Large intestine (tissue), 3 donors: ENCODE measurements around the gene NYAP1. TPM values are rescaled to one million over a fixed set of nuclear protein-coding genes. Genes with fewer than 3 reads are reported as not detected.
"Not testable (repeated sequence)": the region's sequence is repeated elsewhere in the genome, so short reads cannot be mapped to it uniquely, and the experiment has no call there.

Experiments used
- DNase-seq, 2 donors: peaks; one replicate each; pipeline versions ENCODE4 v3.0.0 to v3.0.0-alpha.2; 2013
- H3K27ac ChIP-seq: one replicate; pipeline ENCODE4 v1.5.1; 2013; ENCODE audit warnings: low read length
- H3K27me3 ChIP-seq: 2 replicates; pipeline ENCODE4 v1.6.1; 2013; ENCODE audit warnings: low read length; ENCODE audit not compliant: control insufficient read depth, insufficient read depth
- H3K36me3 ChIP-seq: 2 replicates; pipeline ENCODE4 v1.6.1; 2013; ENCODE audit warnings: low read length; ENCODE audit not compliant: control insufficient read depth, insufficient read depth
- H3K4me1 ChIP-seq: one replicate; pipeline ENCODE4 v1.6.1; 2013; ENCODE audit warnings: low read length; ENCODE audit not compliant: control insufficient read depth, insufficient read depth
- H3K4me3 ChIP-seq: one replicate; pipeline ENCODE4 v1.5.1; 2013; ENCODE audit warnings: low read length
- H3K9me3 ChIP-seq: one replicate; pipeline ENCODE4 v1.6.1; 2013; ENCODE audit warnings: mild to moderate bottlenecking, low read depth, low read length, moderate library complexity; ENCODE audit not compliant: control insufficient read depth
- WGBS: methylation state at CpG from one replicate; pipeline ENCODE4 v1.1.5; 2013; ENCODE audit warnings: low lambda C conversion rate; ENCODE audit not compliant: insufficient coverage; 5-methylcytosine and 5-hydroxymethylcytosine counted together
- polyA plus RNA-seq: library from polyadenylated mRNA; unstranded; fragments of 120-200 nt; gene quantifications from one replicate; pipeline ENCODE4 v1.2.1, GENCODE V29; 2013

The NYAP1 gene
- polyA plus RNA-seq, 1 donor, result 3.5 TPM

DNA sequence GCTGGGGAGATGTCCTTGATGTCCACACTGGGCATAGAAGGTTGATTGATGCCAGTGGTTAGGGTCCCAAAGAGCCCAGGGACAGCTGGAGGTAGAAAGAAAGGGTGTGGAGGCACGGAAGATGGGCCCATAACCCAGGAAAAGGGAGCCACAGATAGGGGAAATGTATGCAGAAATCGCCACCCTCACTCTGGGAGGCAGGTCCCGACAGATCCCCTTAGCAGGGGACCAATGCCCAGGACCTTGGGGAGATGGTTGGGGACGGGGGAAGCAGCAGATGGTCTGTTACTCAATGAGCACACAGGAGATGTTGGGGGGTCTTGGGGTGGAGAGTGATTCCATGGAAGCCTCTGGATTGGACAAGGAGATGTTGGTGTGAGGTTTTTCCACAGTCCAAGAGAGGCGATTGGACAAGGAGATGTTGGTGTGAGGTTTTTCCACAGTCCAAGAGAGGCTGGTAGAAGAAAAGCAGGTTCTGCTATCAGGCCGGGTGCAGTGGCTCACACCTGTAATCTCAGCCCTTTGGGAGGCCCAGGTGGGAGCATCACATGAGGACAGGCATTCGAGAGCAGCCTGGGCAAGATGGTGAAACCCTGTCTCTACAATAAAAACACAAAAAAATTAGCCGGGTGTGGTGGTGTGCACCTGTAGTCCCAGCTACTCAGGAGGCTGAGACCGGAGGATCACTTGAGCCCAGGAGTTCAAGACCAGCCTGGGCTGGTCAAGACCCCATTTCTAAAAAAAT, 40.5 kb upstream of the NYAP1 start:
- Histone ChIP-seq H3K4me3 (no peak overlapping the region), H3K4me1 (peaks cover 26% of the 10 kb centered on the region), H3K9me3 (no peaks in the 10 kb centered on the region), H3K27me3 (no peaks in the 10 kb centered on the region), H3K27ac (peak overlapping the region; percentile 84), H3K36me3 (no peaks in the 10 kb centered on the region)
- no CpG with 5 or more reads among the region's 9 CpGs for WGBS
- DNase-seq, result peak in 1 of 2 donors; percentile 54

DNA sequence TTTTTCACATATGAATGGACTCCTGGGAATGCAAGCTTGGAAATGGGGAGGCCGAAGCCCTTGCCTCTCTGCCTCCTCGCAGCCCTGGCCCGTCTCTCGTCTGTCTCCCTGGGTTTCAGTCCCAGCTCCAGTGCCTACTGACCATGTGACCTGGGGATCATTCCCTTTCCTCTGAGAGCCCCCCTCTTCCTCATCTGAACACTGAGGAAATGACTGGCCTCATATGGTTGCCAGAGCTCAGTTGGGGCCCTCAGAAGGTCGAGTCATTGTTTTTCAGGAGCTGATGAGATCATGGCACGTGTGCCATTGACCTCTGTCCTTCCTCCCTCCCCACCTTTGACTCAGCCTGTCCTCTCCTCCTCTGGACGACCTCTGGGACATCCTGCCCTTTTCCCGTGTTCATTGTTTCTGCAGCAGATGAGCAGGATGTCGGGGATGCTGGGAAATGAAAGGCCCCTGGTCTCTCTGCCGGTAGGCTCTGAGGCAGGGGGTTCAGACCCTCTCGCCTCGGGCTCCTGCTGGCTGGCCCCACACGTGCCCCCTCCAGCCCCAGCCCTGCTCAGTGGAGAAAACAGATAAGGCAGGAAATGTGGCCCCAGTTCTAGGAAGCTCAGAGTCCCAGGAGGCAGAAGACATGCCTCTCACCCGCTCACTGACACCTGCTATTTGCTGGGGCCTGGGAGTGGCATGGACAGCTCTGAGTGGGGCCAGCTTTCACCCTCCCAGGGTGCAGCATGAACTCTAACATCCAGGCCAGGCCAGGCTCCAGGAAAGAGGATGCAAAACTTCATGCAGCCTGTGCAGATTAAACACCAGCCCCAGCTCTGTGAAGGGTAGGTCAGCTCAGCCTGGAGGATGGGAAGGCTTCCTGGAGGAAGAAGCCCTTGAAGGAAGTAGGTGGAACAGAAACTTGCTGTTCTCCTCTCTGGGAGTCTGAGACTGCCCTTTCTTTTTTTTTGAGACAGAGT, 39.1 kb upstream of the NYAP1 start:
- no peaks in the 10 kb centered on the region for H3K27me3 ChIP-seq
- H3K36me3 ChIP-seq, result no peaks in the 10 kb centered on the region
- H3K27ac ChIP-seq, result peak overlapping the region; percentile 84

DNA sequence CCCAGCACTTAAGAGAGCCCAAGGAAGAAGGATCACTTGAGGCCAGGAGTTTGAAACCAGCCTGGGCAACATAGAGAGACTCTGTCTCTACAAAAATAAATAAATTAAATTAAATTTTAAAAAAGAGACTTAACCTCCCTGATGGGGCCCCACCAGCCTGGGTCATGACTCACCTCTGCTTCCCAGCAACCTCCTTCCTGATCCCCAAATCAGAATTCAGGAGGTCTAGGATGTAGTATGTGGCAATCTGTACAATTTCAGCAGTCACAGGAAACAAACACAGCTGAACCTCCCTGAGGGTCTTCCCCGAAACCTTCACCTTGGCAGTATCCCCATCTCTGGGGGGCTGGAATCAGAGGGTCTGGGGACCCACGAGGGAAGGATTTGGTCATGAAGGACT, 37.7 kb upstream of the NYAP1 start:
- Histone ChIP-seq H3K27ac (no peak overlapping the region), H3K4me1 (peaks cover 33% of the 10 kb centered on the region), H3K36me3 (no peaks in the 10 kb centered on the region), H3K4me3 (no peak overlapping the region), H3K27me3 (no peaks in the 10 kb centered on the region), H3K9me3 (no peaks in the 10 kb centered on the region)
- no peak for DNase-seq
- WGBS, result no CpG with 5 or more reads among the region's 2 CpGs

More for the DNA sequence above, 39.1 kb upstream of the NYAP1 start:
- peaks cover 26% of the 10 kb centered on the region for H3K4me1 ChIP-seq
- H3K9me3 ChIP-seq, result no peaks in the 10 kb centered on the region
- DNase-seq, result peak; percentile 89 to 95
- no peak overlapping the region for H3K4me3 ChIP-seq
- WGBS, result no CpG with 5 or more reads among the region's 14 CpGs

DNA sequence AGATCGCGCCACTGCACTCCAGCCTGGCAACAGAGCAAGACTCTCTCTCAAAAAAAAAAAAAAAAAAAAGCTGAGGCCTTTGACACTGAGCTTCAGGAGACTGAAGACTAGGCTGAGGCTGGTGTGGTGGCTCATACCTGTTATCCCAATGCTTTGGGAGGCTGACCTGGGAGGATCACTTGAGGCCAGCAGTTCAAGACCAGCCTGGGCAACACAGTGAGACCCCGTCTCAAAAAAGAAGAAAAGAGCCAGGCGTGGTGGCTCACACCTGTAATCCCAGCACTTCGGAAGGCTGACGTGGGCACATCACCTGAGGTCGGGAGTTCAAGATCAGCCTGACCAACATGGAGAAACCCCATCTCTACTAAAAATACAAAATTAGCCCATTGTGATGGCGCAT, 36.4 kb upstream of the NYAP1 start:
- not testable (repeated sequence) for H3K4me3 ChIP-seq, H3K36me3 ChIP-seq, H3K9me3 ChIP-seq, DNase-seq, H3K27me3 ChIP-seq, H3K27ac ChIP-seq
- no CpG with 5 or more reads among the region's 8 CpGs for WGBS
- peaks cover 33% of the 10 kb centered on the region for H3K4me1 ChIP-seq

DNA sequence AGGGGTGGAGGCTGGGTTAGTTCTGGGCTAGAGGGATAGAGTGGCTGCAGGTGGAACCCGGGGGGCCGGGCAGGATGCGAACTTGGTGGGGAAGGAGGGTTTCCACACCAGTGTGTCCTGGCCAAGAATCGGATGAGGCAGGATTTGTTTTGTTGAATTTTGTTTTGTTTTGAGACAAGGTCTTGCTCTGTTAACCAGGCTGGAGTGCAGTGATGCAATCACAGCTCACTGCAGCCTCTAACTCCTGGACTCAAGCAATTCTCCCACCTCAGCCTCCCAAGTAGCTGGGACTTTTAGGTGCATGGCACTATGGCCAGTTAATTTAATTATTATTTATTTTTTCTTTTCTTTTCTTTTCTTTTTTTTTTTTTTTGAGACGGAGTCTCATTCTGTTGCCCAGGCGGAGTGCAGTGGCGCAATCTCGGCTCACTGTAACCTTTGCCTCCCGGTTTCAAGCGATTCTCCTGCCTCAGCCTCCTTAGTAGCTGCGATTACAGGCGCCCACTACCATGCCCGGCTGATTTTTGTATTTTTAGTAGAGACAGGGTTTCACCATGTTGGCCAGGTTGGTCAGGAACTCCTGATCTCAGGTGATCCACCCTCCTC, 34.4 kb upstream of the NYAP1 start:
- Histone ChIP-seq H3K27me3 (no peaks in the 10 kb centered on the region), H3K4me3 (no peak overlapping the region), H3K4me1 (peaks cover 18% of the 10 kb centered on the region), H3K9me3 (no peaks in the 10 kb centered on the region), H3K27ac (no peak overlapping the region), H3K36me3 (no peaks in the 10 kb centered on the region)
- no peak for DNase-seq
- no CpG with 5 or more reads among the region's 13 CpGs for whole genome bisulfite sequencing

DNA sequence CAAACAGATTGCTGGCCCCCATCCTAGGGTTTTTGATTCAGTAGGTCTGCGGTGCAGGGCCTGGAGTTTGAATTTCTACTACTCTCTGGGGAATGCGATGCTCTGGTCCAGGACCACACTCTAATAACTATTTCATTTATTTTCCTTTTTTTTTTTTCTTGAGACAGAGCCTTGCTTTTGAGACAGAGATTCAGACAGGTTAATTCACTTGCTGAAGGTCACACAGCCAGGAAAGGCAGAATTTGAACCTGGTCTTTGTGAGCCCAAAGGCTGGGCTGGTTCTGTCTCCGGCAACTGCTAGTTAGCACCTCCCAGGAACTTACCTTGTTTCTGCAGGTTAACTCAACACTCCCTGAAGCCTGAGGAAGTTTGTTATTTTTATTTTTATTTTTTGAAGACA, 31.2 kb upstream of the NYAP1 start:
- DNase-seq, result no peak
- no peaks in the 10 kb centered on the region for H3K27me3 ChIP-seq
- WGBS, result 100% methylated on average over 2 of the region's 3 CpGs
- H3K27ac ChIP-seq, result no peak overlapping the region
- no peaks in the 10 kb centered on the region for H3K36me3 ChIP-seq
- H3K4me3 ChIP-seq, result no peak overlapping the region
- H3K9me3 ChIP-seq, result no peaks in the 10 kb centered on the region
- peaks cover 6% of the 10 kb centered on the region for H3K4me1 ChIP-seq

DNA sequence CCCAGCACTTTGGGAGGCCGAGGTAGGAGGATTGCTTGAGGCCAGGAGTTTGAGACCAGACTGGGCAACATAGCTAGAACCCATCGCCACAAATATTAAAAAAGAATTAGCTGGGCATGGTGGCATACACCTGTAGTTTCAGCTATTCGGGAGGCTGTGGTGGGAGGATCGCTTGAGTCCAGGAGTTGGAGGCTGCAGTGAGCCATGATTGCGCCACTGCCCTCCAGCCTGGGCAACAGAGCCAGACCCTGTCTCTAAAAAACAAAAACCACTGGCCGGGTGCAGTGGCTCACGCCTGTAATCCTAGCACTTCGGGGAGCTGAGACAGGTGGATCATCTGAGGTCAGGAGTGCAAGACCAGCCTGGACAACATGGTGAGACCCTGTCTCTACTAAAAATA, 29.9 kb upstream of the NYAP1 start:
- no CpG with 5 or more reads among the region's 8 CpGs for WGBS
- not testable (repeated sequence) for H3K9me3 ChIP-seq, H3K27ac ChIP-seq, DNase-seq, H3K4me1 ChIP-seq, H3K27me3 ChIP-seq, H3K4me3 ChIP-seq, H3K36me3 ChIP-seq

DNA sequence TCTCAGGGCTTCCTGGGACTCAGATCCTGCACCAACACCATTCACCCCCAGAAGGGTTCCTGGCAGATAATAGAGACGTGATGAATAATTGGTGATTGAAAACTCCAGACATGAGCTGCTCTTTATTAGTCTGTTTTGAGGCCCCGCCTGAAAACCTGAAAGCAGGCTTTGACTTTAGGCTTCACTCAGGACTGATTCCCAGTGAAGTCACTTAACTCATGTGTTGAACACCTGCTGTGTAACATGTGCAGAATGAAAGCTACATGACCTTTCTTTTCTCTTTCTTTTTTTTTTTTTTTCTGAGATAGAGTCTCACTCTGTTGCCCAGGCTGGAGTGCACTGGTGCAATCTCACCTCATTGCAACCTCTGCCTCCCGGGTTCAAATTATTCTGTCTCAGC, 28.5 kb upstream of the NYAP1 start:
- no peak for DNase-seq
- Histone ChIP-seq H3K4me3 (no peak overlapping the region), H3K27me3 (no peaks in the 10 kb centered on the region), H3K36me3 (no peaks in the 10 kb centered on the region), H3K27ac (no peak overlapping the region), H3K9me3 (no peaks in the 10 kb centered on the region), H3K4me1 (peaks cover 3% of the 10 kb centered on the region)
- no CpG with 5 or more reads among the region's 3 CpGs for WGBS

DNA sequence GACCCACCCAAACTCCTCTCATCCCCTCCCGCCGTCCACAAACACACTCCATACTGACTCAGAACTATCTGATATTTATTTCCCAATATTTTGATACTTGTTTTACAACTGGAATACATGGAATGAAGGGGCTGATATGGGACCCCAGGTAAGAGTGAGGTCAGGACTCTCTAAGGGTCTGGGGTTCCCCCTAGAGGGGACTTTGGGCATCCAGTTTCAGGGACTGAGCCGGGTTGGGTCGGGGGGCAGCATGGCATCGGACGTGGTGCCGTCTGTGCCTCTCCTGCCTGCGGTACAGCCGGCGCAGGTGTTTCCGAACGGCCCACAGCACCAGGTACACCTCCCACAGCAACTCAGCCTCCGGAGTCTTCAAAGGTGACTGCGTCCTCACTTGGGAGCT, 27.2 kb upstream of the NYAP1 start:
- DNase-seq, result no peak
- H3K4me3 ChIP-seq, result no peak overlapping the region
- H3K27ac ChIP-seq, result no peak overlapping the region
- H3K36me3 ChIP-seq, result no peaks in the 10 kb centered on the region
- no peaks in the 10 kb centered on the region for H3K9me3 ChIP-seq
- no peaks in the 10 kb centered on the region for H3K4me1 ChIP-seq
- H3K27me3 ChIP-seq, result no peaks in the 10 kb centered on the region
- WGBS, result no CpG with 5 or more reads among the region's 14 CpGs

DNA sequence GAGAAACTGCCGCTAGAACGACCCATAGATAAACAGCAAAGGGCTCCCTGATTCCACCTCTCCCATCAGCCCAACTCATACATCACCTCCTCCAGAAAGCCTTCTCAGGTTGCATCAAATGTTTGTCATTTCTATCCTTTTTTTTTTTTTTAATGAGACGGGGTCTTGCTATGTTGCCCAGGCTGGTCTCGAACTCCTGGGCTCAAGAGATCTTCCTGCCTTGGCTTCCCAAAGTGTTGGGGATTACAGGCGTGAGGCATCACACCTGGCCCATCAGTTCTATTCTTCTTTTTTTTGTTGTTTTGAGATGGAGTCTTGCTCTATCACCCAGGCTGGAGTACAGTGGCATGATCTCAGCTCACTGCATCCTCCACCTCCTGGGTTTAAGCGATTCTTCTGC, 26.7 kb upstream of the NYAP1 start:
- Histone ChIP-seq H3K4me1 (no peaks in the 10 kb centered on the region), H3K27me3 (no peaks in the 10 kb centered on the region), H3K4me3 (no peak overlapping the region), H3K36me3 (no peaks in the 10 kb centered on the region), H3K9me3 (no peaks in the 10 kb centered on the region), H3K27ac (no peak overlapping the region)
- no CpG with 5 or more reads among the region's 6 CpGs for WGBS
- no peak for DNase-seq
